GM18868 (cell line): ENCODE measurements around the gene CCNA1.

ENCODE experiments used
- ATAC-seq: cut with Tn5 transposase; IDR thresholded peaks from one replicate; pipeline ENCODE4 v1.9.1; 2021; ENCODE audit warnings: mild to moderate bottlenecking, moderate library complexity; ENCODE audit not compliant: unreplicated experiment

CCNA1 gene

GRCh38 chr13:36432106-36432544 is at the start of gene CCNA1:
Gene CCNA1 (plus strand): TSS chr13:36432495. CDS start chr13:36433057, 562 bp downstream.
- ATAC-seq = peak; percentile 57

- ATAC-seq = no peak
These were observed 46.8 kb upstream of the CCNA1 start for GRCh38 chr13:36385489-36385888.

GRCh38 chr13:36395280-36395679 is 37.0 kb upstream of the CCNA1 start:
- ATAC-seq = peak; percentile 67

GRCh38 chr13:36405151-36405550 is 27.1 kb upstream of the CCNA1 start:
- ATAC-seq = no peak

- no peak for ATAC-seq
These were observed 19.6 kb upstream of the CCNA1 start for GRCh38 chr13:36412736-36413135.

GRCh38 chr13:36413161-36413560 is 19.1 kb upstream of the CCNA1 start:
- no peak for ATAC-seq

GRCh38 chr13:36414461-36414860 is 17.8 kb upstream of the CCNA1 start:
- no peak for ATAC-seq

- no peak for ATAC-seq
These were observed 15.0 kb upstream of the CCNA1 start for GRCh38 chr13:36417331-36417730.

- peak; percentile 89 for ATAC-seq
These were observed 14.1 kb upstream of the CCNA1 start for GRCh38 chr13:36418022-36418805.

- ATAC-seq = peak; percentile 84
These were observed 11.8 kb upstream of the CCNA1 start for GRCh38 chr13:36420437-36420891.

GRCh38 chr13:36421447-36421846 is 10.8 kb upstream of the CCNA1 start:
- ATAC-seq = no peak

- ATAC-seq = no peak
These were observed 4.2 kb upstream of the CCNA1 start for GRCh38 chr13:36428086-36428485.

- ATAC-seq = no peak
These were observed 1.8 kb upstream of the CCNA1 start for GRCh38 chr13:36430247-36431203.

- ATAC-seq = peak; percentile 27
These were observed 840 bp upstream of the CCNA1 start for GRCh38 chr13:36431204-36432105.

- ATAC-seq = peak; percentile 62
These were observed 4.5 kb downstream of the CCNA1 start for GRCh38 chr13:36436811-36437210.

GRCh38 chr13:36438594-36439483 is 6.5 kb downstream of the CCNA1 start:
- ATAC-seq = peak; percentile 45

- ATAC-seq = no peak
These were observed 13.0 kb downstream of the CCNA1 start for GRCh38 chr13:36445278-36445677.

GRCh38 chr13:36445891-36446351 is 13.6 kb downstream of the CCNA1 start:
- no peak for ATAC-seq

- ATAC-seq = no peak
These were observed 15.2 kb downstream of the CCNA1 start for GRCh38 chr13:36447501-36447900.
